NOMO-1 treated with dmso at 0.1 percent for 144 hours (cell line): ENCODE results near the gene SHANK1.
"Not testable (repeated sequence)": the region's sequence is repeated elsewhere in the genome, so short reads cannot be mapped to it uniquely, and the experiment has no call there.

ENCODE experiments used
- DNase-seq: peaks from one replicate; lab custom pipeline; 2025; ENCODE audit not compliant: unreplicated experiment; lab: John Stamatoyannopoulos, UW

SHANK1 gene

GRCh38 chr19:50640368-50640767 lies 79.2 kb downstream of the SHANK1 start:
- DNase-seq, result no peak

GRCh38 chr19:50639121-50640112 lies 80.2 kb downstream of the SHANK1 start, which contains the start of gene SYT3:
Gene SYT3, minus strand, starts transcription at chr19:50639881. Its CDS starts 2,470 bp downstream, at chr19:50637411.
- peak; percentile 34 for DNase-seq

GRCh38 chr19:50638600-50638999 lies 81.0 kb downstream of the SHANK1 start:
- no peak for DNase-seq

GRCh38 chr19:50636317-50637085 lies 83.1 kb downstream of the SHANK1 start:
- DNase-seq, result no peak

- DNase-seq, result no peak
These were observed 85.6 kb downstream of the SHANK1 start for GRCh38 chr19:50633973-50634372.

- no peak for DNase-seq
These were observed 86.2 kb downstream of the SHANK1 start for GRCh38 chr19:50633359-50633758.

- no peak for DNase-seq
These were observed 87.3 kb downstream of the SHANK1 start for GRCh38 chr19:50632151-50632835.

- DNase-seq, result no peak
These were observed 89.8 kb downstream of the SHANK1 start for GRCh38 chr19:50629801-50630200.

GRCh38 chr19:50629194-50629593 lies 90.4 kb downstream of the SHANK1 start:
- DNase-seq, result no peak

GRCh38 chr19:50628551-50628950 lies 91.1 kb downstream of the SHANK1 start:
- no peak for DNase-seq

GRCh38 chr19:50628146-50628545 lies 91.5 kb downstream of the SHANK1 start:
- no peak for DNase-seq

- DNase-seq, result no peak
These were observed 92.8 kb downstream of the SHANK1 start for GRCh38 chr19:50626795-50627194.

GRCh38 chr19:50626011-50626410 lies 93.6 kb downstream of the SHANK1 start:
- no peak for DNase-seq

- DNase-seq, result no peak
These were observed 94.5 kb downstream of the SHANK1 start for GRCh38 chr19:50624949-50625600.

GRCh38 chr19:50620394-50620906 lies 99.2 kb downstream of the SHANK1 start:
- not testable (repeated sequence) for DNase-seq

GRCh38 chr19:50619184-50619583 lies 100.4 kb downstream of the SHANK1 start:
- not testable (repeated sequence) for DNase-seq

GRCh38 chr19:50618379-50618778 lies 101.2 kb downstream of the SHANK1 start:
- not testable (repeated sequence) for DNase-seq

GRCh38 chr19:50612504-50613404 lies 106.8 kb downstream of the SHANK1 start:
- DNase-seq, result peak; percentile 31
